Fibroblast of lung (primary cell): ENCODE data around the gene CHST8. TPM values are rescaled to one million over a fixed set of nuclear protein-coding genes. Genes with fewer than 3 reads are reported as not detected.

Source experiments
- DNase-seq, 2 donors: peaks; one replicate each; pipeline versions ENCODE4 v3.0.0 to v3.0.0-alpha.2; 2010; ENCODE audit warnings: low read depth in 2 of 2
- H2AFZ ChIP-seq: 2 replicates; pipeline ENCODE4 v1.5.1; 2012; ENCODE audit warnings: low read length, control low read depth, inconsistent platforms
- H3K27ac ChIP-seq: 2 replicates; pipeline ENCODE4 v1.5.1; 2011; ENCODE audit warnings: low read length, control low read depth; ENCODE audit not compliant: insufficient read depth
- H3K27me3 ChIP-seq: 2 replicates; pipeline ENCODE4 v1.5.1; 2011; ENCODE audit warnings: mild to moderate bottlenecking, low read length; ENCODE audit not compliant: control insufficient read depth, insufficient read depth
- H3K36me3 ChIP-seq: 2 replicates; pipeline ENCODE4 v1.5.1; 2011; ENCODE audit warnings: low read length; ENCODE audit not compliant: control insufficient read depth, insufficient read depth
- H3K4me1 ChIP-seq: 2 replicates; pipeline ENCODE4 v1.5.1; 2011; ENCODE audit warnings: low read length; ENCODE audit not compliant: control insufficient read depth, insufficient read depth; ENCODE audit errors: extremely low read depth
- H3K4me2 ChIP-seq: 2 replicates; pipeline ENCODE4 v1.5.1; 2011; ENCODE audit warnings: low read length, control low read depth; ENCODE audit not compliant: insufficient read depth; ENCODE audit errors: extremely low read depth
- H3K4me3 ChIP-seq, 4 experiments: fragments of 200-600 bp in 1 of 4; sonication (generic) in 1 of 4; replicated peaks in 1 of 4; 2 replicates each; pipeline ENCODE4 v1.5.1; 2011 to 2016; ENCODE audit warnings: low read length in 4 of 4, low read depth in 3 of 4, mild to moderate bottlenecking in 3 of 4, control low read depth in 2 of 4, inconsistent platforms in 1 of 4, mixed read lengths in 1 of 4; ENCODE audit not compliant: insufficient read depth in 1 of 4; ENCODE audit errors: control extremely low read depth in 1 of 4
- H3K79me2 ChIP-seq: 2 replicates; pipeline ENCODE4 v1.5.1; 2012; ENCODE audit warnings: mild to moderate bottlenecking, low read length, inconsistent platforms; ENCODE audit not compliant: control insufficient read depth, insufficient read depth
- H3K9ac ChIP-seq: 2 replicates; pipeline ENCODE4 v1.5.1; 2011; ENCODE audit warnings: mild to moderate bottlenecking, low read length, control low read depth; ENCODE audit not compliant: insufficient read depth
- H3K9me3 ChIP-seq: 2 replicates; pipeline ENCODE4 v1.5.1; 2012; ENCODE audit warnings: low read depth, low read length; ENCODE audit not compliant: control insufficient read depth, insufficient read depth
- H4K20me1 ChIP-seq: 2 replicates; pipeline ENCODE4 v1.5.1; 2011; ENCODE audit warnings: low read length; ENCODE audit not compliant: control insufficient read depth, insufficient read depth; ENCODE audit errors: extremely low read depth
- EZH2 ChIP-seq: IDR thresholded peaks from 2 replicates; pipeline ENCODE4 v1.5.1; 2012; ENCODE audit warnings: low read length, control low read depth, mild to moderate bottlenecking; ENCODE audit errors: missing control alignments
- polyA plus RNA-seq, 2 donors: library from polyadenylated mRNA; depleted of rRNA in 1 of 2; stranded (reverse) in 1 of 2; unstranded in 1 of 2; fragments of >200 nt; gene quantifications; 2 replicates each; pipeline ENCODE4 v1.2.1, GENCODE V29; 2011 to 2012; ENCODE audit warnings: missing spikeins in 1 of 2
- total RNA-seq: library from RNA; depleted of rRNA; stranded (reverse); fragments of >200 nt; gene quantifications from 2 replicates; pipeline ENCODE4 v1.2.1, GENCODE V29; 2014
- TF ChIP-seq, protein P1 (sequence below), 2 donors: IDR thresholded peaks in 1 of 2; conservative IDR thresholded peaks in 1 of 2; 1 replicate in 1 of 2; 2 replicates in 1 of 2; pipeline ENCODE4 v1.5.1; 2011 to 2012; ENCODE audit warnings: low read length in 2 of 2, control low read depth in 1 of 2, inconsistent platforms in 1 of 2, low read depth in 1 of 2, mild to moderate bottlenecking in 1 of 2

CHST8 gene
- total and polyA plus RNA-seq, 2 donors (not counting 1 experiment from before 2014, with no cell fraction given), result not detected

DNA sequence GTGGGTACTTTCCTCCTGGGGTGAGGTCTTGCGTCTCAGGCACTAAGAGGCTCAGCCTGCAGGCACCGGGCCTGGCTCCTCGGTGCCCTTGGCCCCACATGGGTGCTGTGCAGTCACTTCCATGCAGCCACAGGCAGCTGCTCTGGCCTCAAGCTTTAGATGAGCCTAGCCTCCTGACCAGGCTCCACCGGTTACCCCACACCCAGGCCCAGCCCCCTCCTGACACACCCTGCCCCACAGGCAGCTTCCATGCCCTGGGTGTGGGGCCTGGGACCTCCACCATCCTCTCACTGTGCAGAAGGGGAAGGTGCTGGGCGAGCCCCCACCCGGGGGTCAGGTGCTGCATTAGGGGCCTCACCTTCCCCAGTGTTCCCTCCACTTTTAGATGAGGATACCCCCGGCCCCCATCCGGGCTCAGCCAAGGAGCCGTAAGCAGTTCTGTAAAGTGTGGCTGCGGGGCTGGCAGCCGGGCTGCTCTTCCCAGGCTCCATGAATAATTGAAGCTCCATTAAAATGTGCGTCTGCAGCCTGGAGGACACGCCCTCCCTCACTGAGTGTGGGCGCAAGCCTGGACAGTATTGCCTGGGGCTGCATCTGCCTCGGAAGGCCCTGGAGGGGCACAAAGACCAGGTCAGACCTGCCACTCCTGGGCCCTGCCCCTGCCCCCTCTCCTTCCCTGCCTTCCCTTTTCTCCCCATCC is 102.4 kb downstream of the CHST8 start:
- Histone ChIP-seq H3K27ac (no peak overlapping the region), H3K4me1 (no peaks in the 10 kb centered on the region), H3K36me3 (no peaks in the 10 kb centered on the region), H3K4me2 (no peak overlapping the region), H3K9me3 (no peaks in the 10 kb centered on the region), H3K9ac (no peak overlapping the region), H2AFZ (no peak overlapping the region), H3K4me3 (no peak overlapping the region), H4K20me1 (no peaks in the 10 kb centered on the region), H3K79me2 (no peaks in the 10 kb centered on the region), H3K27me3 (no peaks in the 10 kb centered on the region)
- TF ChIP-seq, protein P1, sequence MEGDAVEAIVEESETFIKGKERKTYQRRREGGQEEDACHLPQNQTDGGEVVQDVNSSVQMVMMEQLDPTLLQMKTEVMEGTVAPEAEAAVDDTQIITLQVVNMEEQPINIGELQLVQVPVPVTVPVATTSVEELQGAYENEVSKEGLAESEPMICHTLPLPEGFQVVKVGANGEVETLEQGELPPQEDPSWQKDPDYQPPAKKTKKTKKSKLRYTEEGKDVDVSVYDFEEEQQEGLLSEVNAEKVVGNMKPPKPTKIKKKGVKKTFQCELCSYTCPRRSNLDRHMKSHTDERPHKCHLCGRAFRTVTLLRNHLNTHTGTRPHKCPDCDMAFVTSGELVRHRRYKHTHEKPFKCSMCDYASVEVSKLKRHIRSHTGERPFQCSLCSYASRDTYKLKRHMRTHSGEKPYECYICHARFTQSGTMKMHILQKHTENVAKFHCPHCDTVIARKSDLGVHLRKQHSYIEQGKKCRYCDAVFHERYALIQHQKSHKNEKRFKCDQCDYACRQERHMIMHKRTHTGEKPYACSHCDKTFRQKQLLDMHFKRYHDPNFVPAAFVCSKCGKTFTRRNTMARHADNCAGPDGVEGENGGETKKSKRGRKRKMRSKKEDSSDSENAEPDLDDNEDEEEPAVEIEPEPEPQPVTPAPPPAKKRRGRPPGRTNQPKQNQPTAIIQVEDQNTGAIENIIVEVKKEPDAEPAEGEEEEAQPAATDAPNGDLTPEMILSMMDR (conservative IDR thresholded peaks at IDR 0.05 in 1 of 2, IDR thresholded peaks at IDR 0.05 in 1 of 2; ENCODE audit: low read depth in 1 of 2, low read length in 2 of 2), result no peak
- no peak for TF ChIP-seq EZH2
- no peak for DNase-seq

DNA sequence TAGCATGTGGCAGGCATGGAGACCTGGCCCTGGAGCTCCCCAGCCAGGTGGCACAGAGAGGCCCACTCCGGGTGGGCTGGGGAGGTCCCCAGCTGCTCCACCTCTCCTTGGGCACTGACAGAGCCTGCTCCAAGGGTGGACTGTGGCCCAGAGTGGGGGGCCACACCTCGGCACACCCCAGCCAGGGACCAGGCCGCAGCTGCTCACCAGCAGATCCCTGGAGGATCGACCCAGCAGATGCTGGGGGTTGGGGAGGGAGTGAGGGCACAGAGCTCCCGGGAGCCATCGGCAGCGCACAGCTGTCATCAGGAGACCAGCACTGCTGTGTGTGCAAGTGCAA is 102.9 kb downstream of the CHST8 start:
- H2AFZ ChIP-seq, result no peak overlapping the region
- no peaks in the 10 kb centered on the region for H3K4me1 ChIP-seq
- H3K27ac ChIP-seq, result no peak overlapping the region
- TF ChIP-seq, protein P1 (conservative IDR thresholded peaks at IDR 0.05 in 1 of 2, IDR thresholded peaks at IDR 0.05 in 1 of 2; ENCODE audit: low read depth in 1 of 2, low read length in 2 of 2), result no peak
- TF ChIP-seq EZH2, result no peak
- no peaks in the 10 kb centered on the region for H3K27me3 ChIP-seq
- no peak overlapping the region for H3K4me2 ChIP-seq
- no peaks in the 10 kb centered on the region for H3K36me3 ChIP-seq
- DNase-seq, result no peak
- no peaks in the 10 kb centered on the region for H3K79me2 ChIP-seq
- H3K9me3 ChIP-seq, result no peaks in the 10 kb centered on the region
- H3K4me3 ChIP-seq, result no peak overlapping the region
- no peak overlapping the region for H3K9ac ChIP-seq
- no peaks in the 10 kb centered on the region for H4K20me1 ChIP-seq

DNA sequence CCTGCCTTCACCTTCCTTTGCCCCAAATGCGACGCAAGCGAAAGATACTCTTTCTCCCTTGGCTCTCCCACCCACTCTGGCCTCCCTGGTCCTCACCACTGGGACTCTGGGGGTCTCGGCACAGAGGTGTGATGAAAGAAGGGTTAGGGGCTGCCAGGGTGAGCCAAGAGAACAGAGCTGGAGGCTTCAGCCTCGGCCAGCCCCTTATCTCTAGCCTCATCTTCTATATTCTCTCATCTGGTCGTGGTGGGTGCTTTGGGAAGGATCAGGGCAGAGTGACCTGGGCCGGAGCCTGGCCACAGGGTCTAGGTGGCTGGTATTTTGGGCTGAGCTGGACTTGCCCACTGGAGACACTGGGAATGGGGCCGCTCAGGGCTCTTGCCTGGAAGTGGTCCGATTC is 103.8 kb downstream of the CHST8 start:
- Histone ChIP-seq H3K9ac (no peak overlapping the region), H3K4me1 (no peaks in the 10 kb centered on the region), H3K27ac (no peak overlapping the region), H3K27me3 (no peaks in the 10 kb centered on the region), H2AFZ (no peak overlapping the region), H3K4me2 (no peak overlapping the region), H3K36me3 (no peaks in the 10 kb centered on the region), H3K4me3 (no peak overlapping the region), H3K9me3 (no peaks in the 10 kb centered on the region), H4K20me1 (no peaks in the 10 kb centered on the region), H3K79me2 (no peaks in the 10 kb centered on the region)
- DNase-seq, result no peak
- TF ChIP-seq, protein P1 (conservative IDR thresholded peaks at IDR 0.05 in 1 of 2, IDR thresholded peaks at IDR 0.05 in 1 of 2; ENCODE audit: low read depth in 1 of 2, low read length in 2 of 2), result no peak
- TF ChIP-seq EZH2, result no peak
